WTC11 (cell line): Measurements from ENCODE around the gene RGL1.

Experiments used
- ELF4 ChIP-seq: sonication (generic); formaldehyde crosslinking; IDR thresholded peaks from 2 replicates; pipeline ENCODE4 v1.8.1; 2022; ENCODE audit warnings: low read depth, mild to moderate bottlenecking, moderate library complexity, missing genetic modification reagents
- MAX ChIP-seq: sonication (generic); formaldehyde crosslinking; IDR thresholded peaks from 2 replicates; pipeline ENCODE4 v1.8.0; 2022; ENCODE audit warnings: mild to moderate bottlenecking, missing genetic modification reagents
- SOX15 ChIP-seq: fragments of 250-450 bp; sonication (Bioruptor Pico); IDR thresholded peaks from 2 replicates; pipeline ENCODE4 v1.9.0; 2021; ENCODE audit warnings: mild to moderate bottlenecking

GRCh38 chr1:183889095-183889494 lies 84.2 kb downstream of the RGL1 start:
- TF ChIP-seq SOX15 (CRISPR knock-in tag) = no peak
- no peak for TF ChIP-seq ELF4 (CRISPR knock-in tag)
- no peak for TF ChIP-seq MAX (CRISPR knock-in tag)
